HG03575 (cell line): ENCODE results near the gene JSRP1.

Experiments
- ATAC-seq: cut with Tn5 transposase; IDR thresholded peaks from one replicate; pipeline ENCODE4 v1.9.1; 2021; ENCODE audit not compliant: unreplicated experiment, insufficient number of reproducible peaks, low FRiP score; ENCODE audit errors: extremely low read depth

The JSRP1 gene

DNA sequence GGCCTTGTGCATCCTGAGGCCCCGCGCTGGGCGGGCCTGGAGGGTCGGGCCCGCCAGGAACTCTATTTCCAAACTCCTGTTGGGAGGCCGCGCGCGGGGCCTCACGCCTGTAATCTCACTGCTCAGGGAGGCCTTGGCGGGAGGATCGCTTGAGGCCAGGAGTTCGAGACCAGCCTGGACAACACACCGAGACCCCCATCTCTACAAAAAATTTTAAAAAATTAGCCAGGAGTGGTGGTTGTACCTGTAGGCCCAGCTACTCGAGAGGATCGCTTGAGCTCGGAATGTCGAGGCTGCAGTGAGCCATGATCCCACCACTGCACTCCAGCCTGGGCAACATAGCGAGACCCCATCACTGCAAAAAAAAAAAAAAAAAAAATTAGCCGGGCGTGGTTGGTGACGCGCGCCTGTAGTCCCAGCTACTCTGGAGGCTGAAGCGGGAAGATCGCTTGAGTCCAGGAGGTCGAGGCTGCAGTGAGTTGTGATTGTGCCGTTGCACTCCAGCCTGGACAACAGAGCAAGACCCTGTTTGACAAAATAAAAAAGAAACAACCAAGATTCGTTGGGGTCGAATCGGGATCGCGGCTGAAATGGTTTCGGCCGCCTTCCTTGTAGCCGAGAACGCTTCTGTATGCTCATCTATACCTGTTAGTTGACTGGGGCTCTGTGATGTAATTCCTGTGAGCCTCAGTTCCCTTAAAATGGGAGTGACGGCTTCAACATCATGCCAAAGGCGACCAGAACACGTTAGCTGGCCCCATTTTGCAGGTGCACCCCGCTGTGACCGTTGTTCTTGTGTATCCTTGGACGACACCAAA lies 19.0 kb downstream of the JSRP1 start:
- no peak for ATAC-seq

DNA sequence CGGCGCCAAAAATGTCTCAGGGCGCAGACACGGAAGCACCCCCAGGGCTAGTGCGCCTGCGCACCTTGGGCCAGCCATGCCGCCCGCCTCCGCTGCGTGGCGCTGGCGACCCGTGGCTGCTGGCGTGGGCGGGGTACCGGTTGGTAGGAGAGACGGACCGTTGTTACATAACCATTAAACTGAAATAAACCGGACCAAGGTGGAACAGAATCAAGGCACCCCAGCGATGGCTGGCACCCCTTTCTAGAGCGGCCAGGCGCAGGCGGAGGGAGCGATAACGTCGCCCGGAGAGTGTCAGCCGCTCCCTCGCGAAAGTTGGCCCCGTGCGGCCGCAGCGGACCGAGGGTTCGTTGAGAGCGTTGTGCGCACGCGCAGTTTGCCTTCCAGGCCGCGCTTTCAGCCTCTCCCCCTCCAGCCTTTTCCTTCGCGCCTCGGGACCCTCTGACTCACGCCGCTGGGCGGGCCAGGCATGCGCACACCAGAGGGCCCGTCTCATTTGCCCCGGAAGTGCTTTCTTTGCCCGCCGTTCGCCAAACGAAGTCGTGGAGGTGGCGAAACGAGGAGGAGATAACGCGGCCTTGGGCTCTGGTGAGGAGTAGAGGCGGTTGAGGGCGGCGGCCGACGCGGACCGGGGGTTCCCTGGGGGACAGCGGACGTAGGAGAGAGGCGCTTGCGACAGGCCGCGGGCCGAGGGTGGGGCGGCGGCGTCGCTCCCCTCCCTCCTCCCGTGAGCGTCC lies 19.7 kb downstream of the JSRP1 start, which contains the start of the genes PLEKHJ1 and SF3A2:
TSS of gene PLEKHJ1 (minus strand) at position 16 of the 737 bp plus-strand sequence. CDS start 81 bp downstream, outside the sequence.
TSS of gene SF3A2 (plus strand) at position 511 of the 737 bp plus-strand sequence. CDS start 6,595 bp downstream, outside the sequence.
- no peak for ATAC-seq

DNA sequence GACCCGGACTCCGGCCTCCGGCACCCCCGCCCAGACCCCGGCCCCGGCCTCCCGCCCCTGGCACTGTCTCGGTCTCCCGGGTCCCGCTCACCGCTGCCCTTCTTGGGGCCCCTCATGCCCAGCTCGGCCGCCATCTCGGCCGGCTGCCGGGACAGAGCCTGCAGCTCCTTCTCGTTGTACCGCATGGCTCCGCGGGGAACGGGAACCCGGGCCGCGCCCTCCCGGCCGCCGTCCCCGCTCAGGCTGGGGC lies 20.2 kb downstream of the JSRP1 start:
- no peak for ATAC-seq

DNA sequence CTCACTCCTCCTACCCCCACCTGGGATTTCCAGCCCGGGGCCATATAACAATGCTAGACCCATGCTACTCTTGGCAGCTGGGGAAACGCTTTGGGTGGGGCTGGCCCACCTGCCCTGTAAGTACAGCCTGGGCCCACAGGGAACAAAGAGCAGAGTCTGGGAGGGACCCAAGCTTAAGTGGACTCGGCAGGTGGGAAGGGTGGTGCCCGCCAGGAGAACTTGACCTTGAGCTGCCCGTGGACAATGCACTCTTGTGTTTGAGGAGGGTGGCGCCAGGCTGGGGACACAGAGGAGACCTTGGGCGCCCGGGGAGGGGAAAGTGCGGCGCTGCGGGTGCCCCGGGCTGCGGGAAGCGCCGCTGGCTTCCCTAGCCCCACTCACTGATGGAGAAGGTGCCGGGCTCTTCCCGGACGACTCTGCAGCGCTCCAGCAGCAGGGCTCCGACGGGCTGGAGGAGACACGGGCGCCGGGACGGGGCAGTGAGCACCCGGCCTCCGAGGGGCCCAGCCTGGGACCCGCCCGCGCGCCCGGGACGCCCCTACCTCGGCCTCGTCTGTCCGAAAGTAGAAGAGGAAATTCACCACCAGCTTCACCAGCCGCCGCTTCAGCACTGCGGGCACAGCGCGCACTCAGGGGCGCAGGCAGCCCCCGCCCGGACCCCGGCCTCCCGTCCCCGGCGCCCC lies 20.7 kb downstream of the JSRP1 start:
- ATAC-seq: no peak

DNA sequence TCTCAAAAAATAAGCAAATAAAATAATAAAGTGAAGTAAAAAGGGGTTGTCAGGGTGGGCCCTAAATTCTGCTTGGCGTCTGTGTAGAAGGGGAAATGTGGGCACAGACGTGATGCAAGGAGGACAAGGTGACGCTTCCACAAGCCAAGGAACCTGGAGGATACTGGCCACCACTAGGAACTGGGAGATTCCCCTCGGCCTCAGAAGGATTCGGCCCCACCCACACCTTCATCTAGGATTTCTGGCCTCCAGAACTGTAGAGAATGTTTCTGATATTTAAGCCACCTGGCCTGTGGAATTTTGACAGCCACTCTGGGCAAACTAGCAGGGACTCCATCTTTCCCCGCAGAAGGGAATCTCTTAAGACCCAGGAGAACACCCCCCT lies 21.2 kb downstream of the JSRP1 start:
- ATAC-seq: no peak

DNA sequence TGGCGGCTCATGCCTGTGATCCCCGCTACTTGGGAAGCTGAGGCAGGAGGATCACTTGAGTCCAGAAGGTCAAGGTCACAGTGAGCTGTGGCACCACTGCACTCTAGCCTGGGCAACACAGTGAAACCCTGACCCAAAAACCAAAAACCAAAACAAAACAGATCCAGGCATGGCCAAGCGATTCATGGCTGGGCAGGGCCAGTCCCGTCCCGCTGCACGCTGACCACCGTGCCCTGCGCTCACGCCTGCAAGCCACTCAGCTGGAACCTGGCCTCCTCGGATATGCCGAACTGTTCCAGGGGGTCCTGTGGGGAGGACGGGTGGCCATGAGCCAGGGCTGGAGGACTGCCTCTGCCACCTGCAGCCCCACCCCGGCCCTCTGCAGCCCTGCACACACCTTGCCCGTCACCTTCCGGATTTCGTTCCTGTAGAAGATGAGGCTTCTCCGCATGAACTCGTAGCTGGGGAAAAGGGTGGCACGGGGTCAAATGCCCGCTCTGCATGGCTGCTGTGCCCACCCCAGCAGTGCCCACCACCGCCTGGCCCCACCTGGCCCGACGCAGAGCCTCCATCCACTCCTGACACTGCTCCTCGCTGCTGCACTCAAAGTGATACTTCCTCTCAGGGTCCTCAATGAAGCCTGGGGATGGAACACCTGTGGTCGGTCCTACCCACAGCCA lies 22.5 kb downstream of the JSRP1 start:
- no peak for ATAC-seq

DNA sequence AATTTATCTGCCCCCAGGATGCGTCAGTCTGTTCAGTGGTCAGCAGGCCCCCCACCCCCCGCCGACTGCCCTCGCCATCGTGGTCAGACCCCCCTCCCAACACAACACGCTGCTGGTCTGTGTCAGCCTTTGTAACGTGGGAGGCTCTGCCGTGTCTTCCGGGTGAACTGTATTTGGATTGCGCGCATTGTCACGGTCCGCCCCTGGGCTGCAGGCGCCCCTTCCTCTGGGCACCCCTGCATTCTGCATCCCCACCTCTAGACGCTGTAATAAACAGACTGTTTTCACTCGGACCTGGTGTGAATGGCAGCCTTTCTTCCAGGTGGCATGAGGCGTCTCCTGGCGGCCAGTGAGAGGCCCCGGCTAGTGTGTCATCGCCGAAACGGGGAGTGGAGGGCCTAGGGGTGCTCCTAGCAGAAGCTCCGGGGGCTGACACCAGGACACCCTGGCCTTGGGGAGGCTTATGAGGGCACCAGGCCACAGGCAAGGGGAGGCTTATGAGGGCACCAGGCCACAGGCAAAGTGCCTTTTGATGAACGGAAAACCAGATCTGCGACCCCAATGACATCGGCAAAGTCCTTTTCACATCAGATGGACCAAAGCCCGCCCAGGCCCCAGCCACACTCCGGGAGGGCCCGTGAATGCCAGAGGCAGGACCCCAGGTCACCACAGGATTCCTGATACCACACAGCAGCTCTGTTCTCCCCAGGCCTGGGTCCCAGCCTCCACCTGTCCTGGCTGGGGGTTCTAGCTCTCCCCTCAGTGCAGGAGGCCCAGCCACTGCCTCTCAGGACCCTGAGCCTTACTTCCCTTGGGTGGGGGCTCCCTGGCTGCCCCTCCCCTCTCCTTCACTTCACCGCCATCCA lies 23.7 kb downstream of the JSRP1 start:
- ATAC-seq: no peak

DNA sequence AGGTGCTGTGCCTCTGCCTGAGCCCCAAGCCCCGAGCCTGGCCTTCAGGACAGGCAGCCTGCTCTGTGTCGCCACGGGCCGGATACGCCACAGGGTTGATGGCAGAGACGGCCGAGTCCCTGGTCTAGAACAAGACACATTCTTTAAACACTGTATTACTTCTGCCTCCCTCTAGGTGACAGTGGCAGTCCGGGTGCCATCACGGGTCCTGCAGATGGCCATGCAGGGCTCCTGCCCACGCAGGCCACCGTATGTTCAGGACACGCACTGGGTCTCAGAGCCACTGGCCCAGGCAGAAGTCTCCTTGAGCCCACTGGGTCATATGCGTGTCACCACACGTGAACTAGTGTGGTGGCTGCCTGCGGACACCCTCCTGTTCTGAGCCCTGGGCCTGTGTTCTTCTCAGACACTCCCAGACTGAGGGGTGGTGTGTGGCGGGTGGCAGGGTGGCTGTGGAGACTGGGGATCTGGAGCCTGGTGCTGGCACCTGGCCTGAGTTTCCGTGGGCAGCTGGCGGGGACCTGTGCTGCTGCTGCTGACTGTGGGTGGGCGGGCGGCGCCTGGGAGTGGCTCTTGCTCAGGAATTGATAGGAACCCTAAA lies 24.5 kb downstream of the JSRP1 start:
- no peak for ATAC-seq

DNA sequence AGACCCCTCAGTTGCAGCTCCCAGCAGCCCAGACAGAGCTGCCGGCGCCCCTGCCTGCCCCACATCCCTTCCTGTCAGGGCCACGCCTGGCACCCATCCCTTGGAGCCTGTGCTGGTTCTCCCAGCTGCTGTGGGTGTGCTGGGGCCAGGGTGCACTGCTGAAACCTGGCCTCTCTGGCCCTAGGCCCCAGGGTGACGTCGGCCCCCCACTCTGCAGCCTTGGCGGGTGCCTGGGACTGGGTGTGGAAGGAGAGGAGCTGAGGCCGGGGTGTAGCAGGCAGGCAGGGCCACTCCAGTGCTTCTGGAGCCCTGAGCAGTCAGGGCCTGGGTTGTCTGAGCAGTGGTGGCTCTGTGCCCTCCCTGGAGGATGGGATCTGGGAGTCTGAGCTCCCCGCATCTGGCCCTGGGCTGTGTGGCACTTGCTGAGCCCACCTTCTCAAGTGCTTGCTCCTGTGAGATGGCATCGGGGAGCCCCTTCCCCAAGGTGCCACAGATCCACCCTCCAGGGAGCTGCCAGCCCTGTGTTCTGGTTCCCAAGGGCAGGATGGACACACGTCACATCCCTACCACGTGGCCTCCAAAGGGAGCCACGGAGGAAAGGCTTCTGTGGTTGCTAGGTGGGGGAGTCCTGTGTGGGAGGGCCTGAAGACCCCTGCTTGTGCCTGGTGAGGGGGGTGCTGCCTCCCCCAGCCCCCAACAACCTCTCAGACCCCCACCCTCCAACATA lies 25.2 kb downstream of the JSRP1 start:
- no peak for ATAC-seq

DNA sequence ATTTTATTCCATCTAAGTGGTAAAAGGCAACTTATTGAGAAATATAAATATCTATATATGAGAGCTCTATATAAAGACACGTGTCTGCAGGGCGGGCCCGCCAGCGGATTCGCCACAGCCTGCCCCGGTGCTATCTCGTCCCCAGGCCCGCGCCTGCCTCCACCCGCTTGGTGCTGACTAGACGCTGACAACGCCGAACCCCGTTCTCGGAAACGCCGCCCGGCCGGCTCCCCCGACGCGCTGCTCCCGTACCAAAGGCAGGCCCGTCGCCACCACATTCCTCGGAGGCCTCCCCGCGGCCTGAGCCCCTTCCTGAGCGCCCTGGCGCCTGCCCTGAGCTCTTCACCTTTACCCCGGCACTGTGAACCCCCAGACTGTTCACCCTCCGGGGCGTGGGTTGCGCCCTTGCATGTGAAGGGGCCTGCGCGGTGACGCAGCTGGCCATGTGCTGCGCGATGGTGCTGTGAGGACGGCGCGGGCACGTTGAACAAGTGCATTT lies 26.1 kb downstream of the JSRP1 start:
- no peak for ATAC-seq

DNA sequence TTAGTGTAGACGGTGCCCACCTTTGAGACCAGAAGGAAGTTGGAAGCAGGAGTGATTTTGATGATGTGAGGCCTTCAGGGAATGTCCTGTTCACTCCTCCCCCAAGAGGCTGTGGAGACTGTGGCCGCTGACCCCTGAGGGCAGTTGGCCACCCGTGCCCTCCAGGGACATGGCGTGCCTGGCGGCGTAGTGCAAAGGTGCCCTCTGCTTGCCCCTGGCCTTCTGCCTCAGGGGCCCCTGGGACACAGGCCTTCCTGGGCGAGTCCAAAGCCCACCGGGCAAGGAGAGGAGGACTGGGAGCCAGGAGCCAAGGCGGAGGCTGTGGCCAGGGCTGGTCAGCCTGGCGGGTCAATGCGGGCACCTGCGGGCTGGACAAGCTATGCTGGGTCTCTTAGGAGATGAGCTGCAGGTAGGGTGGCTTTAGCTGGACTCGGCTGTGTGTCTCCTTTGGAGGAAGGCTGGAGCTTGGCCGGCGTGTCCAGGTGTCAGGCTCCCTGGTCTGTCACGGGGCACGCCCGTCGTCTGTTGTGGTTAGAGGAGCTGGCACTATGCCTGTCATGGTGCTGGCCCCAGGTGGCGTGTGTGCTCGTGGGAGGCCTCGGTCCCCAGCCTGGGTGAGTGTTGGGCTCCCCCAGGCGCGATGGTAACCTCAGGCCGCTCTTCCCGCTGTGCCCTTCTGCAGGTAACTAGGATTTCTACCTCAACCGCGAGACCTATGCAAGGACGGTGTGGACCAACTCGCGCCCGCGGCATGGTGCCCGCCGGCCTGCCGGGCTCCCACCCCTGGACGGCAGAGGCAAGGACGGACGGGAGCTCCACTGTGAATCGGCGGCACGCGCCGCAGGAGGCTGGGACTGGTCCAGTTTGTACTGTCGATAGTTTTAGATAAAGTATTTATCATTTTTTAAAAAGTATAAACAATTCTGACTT lies 26.8 kb downstream of the JSRP1 start:
- ATAC-seq: no peak

DNA sequence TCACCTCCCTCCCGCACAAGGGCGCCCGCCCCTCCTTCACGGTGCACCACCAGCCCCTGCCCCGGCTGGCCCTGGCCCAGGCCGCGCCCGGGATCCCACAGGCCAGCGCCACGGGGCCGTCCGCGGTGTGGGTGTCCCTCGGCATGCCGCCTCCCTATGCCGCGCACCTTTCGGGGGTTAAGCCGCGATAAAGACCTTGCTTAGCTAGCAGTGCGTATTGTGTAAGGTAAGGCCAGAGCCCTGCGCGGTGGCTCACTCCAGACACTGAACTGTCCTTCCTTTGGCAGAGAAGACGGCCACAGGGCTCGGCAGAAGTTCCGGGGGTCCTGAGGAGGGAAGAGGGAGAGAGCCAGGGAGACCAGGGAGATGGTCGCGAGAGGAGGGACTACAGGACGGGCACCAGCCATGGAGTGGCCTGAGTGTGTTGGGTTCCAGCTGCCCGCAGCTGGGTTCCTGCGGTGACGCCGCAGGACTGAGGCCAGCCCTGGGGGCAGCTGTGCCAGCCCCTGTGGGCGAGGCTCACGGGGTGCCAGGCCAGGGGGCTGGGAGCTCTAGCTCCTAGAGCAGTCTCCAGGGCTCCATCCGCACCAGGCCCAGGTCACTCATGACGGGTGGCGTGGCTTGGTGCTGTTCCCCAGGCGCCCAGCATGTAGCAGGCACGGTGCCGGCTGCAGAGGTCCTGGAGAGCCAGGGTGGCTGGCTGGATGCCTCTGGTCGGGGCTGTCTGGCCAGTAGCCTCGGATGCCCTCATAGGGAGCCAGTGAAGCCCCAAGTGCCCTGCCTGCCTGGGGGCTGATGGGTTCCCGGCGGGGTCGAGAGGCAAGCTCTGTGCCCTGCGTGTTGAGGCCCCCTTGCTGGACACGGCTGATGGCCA lies 27.8 kb downstream of the JSRP1 start:
- no peak for ATAC-seq

DNA sequence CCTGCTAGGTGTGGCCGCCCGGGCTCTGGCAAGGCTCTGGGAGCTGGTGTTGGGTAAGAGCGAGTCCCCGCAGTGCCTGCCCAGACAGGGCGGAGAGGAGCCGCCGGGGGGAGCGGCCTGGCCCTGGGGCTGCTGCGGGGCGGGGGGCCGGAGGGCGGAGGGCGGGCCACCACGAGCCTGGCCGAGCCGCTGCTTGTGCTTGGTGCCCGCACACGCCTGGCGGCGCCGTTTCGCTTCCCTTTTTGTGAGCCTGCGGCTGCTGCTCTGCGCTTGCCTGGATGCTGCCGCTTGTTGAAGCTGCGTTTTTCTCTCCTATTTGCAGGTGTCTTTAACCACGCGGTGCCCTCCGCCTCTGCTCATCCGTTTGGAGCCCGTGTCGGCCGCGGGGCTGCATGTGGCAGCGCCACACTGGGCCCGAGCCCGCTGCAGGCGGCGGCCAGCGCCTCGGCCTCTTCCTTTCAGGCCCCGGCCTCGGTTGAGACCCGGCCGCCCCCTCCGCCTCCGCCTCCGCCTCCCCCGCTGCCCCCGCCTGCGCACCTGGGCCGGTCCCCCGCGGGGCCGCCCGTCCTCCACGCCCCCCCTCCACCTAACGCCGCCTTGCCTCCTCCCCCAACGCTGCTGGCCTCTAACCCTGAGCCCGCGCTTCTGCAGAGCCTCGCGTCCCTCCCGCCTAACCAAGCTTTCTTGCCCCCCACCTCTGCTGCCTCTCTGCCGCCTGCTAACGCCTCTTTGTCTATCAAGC lies 28.6 kb downstream of the JSRP1 start:
- no peak for ATAC-seq

DNA sequence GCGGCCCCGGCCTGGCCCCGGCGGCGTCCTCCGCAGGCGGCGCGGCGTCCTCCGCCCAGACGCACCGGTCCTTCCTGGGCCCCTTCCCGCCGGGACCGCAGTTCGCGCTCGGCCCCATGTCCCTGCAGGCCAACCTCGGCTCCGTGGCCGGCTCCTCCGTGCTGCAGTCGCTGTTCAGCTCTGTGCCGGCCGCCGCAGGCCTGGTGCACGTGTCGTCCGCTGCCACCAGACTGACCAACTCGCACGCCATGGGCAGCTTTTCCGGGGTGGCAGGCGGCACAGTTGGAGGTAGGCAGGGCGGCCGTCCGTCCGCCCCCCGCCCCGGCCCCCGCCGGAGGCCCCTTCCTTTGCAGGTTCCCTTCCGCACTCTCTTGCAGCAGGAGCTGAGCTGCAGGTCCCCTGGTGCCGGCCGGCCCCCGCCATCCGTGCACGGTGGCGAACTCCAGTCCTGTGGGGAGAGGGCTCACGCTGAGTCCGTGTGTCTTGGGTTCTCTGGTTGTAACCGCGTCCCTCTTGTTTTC lies 29.3 kb downstream of the JSRP1 start:
- ATAC-seq: no peak
